HepG2 (cell line): ENCODE measurements around the gene DNAJC18. TPM values are rescaled to one million over a fixed set of nuclear protein-coding genes. Genes with fewer than 3 reads are reported as not detected.

Source experiments
- AGO2 ChIP-seq: fragments of 200-400 bp; formaldehyde crosslinking; optimal IDR thresholded peaks from 2 replicates; pipeline ENCODE3; 2017; ENCODE audit warnings: mild to moderate bottlenecking, low read depth, low read length, moderate library complexity
- ARHGAP35 ChIP-seq: sonication (generic); formaldehyde crosslinking; IDR thresholded peaks from 2 replicates; pipeline ENCODE4 v1.9.0; 2022; ENCODE audit warnings: mild to moderate bottlenecking, inconsistent platforms, moderate library complexity, missing genetic modification reagents, borderline replicate concordance
- HDAC1 ChIP-seq: sonication (generic); formaldehyde crosslinking; IDR thresholded peaks from 2 replicates; pipeline ENCODE4 v1.5.1; 2020; ENCODE audit warnings: mild to moderate bottlenecking, missing genetic modification reagents
- HDAC2 ChIP-seq: sonication (generic); formaldehyde crosslinking; IDR thresholded peaks from 2 replicates; pipeline ENCODE4 v1.4.0; 2020; ENCODE audit warnings: missing genetic modification reagents
- JUNB ChIP-seq: sonication (generic); formaldehyde crosslinking; IDR thresholded peaks from 2 replicates; pipeline ENCODE4 v1.8.0; 2022; ENCODE audit warnings: missing genetic modification reagents, mild to moderate bottlenecking, borderline replicate concordance
- KLF15 ChIP-seq: sonication (generic); formaldehyde crosslinking; IDR thresholded peaks from 2 replicates; pipeline ENCODE4 v1.8.1; 2023; ENCODE audit warnings: borderline replicate concordance, mild to moderate bottlenecking, inconsistent platforms, missing genetic modification reagents, mixed read lengths
- NRL ChIP-seq: sonication (generic); formaldehyde crosslinking; IDR thresholded peaks from 2 replicates; pipeline ENCODE4 v1.5.0; 2020; ENCODE audit warnings: missing genetic modification reagents, mild to moderate bottlenecking, moderate library complexity, borderline replicate concordance
- ZNF451 ChIP-seq: sonication (generic); formaldehyde crosslinking; IDR thresholded peaks from 2 replicates; pipeline ENCODE4 v1.5.0; 2020; ENCODE audit warnings: mild to moderate bottlenecking, missing genetic modification reagents
- polyA plus RNA-seq, 8 experiments: library from polyadenylated mRNA; depleted of rRNA in 3 of 8; stranded (reverse) in 7 of 8; unstranded in 1 of 8; fragments of >200 nt; fragmentation: Illumina TruSeq in 4 of 8; extraction: Trizol in 4 of 8; gene quantifications; 2 replicates each; pipeline versions ENCODE4 v1.2.1 to v1.2.3, GENCODE V29; 2011 to 2016; ENCODE audit warnings: low read depth in 4 of 8, missing spikeins in 1 of 8, mixed read lengths in 1 of 8; ENCODE audit not compliant: insufficient read depth in 1 of 8
- total RNA-seq, 5 experiments: library from RNA; depleted of rRNA; stranded (reverse); fragments of >200 nt; fragmentation: Illumina TruSeq; extraction: Trizol; gene quantifications; 2 replicates each; pipeline ENCODE4 v1.2.3, GENCODE V29; 2016; ENCODE audit warnings: low read depth in 1 of 5
- TF ChIP-seq, protein P1 (sequence below): sonication (generic); formaldehyde crosslinking; IDR thresholded peaks from one replicate; pipeline ENCODE4 v1.5.1; 2020; ENCODE audit warnings: mild to moderate bottlenecking, missing genetic modification reagents; ENCODE audit errors: not compliant biosample characterization
- TF ChIP-seq, protein P2 (sequence below): sonication (generic); formaldehyde crosslinking; IDR thresholded peaks from 2 replicates; pipeline ENCODE4 v1.5.0; 2020; ENCODE audit warnings: missing genetic modification reagents, mild to moderate bottlenecking, borderline replicate concordance
- TF ChIP-seq, protein P3 (sequence below): sonication (generic); formaldehyde crosslinking; IDR thresholded peaks from 2 replicates; pipeline ENCODE4 v1.4.0; 2020; ENCODE audit warnings: missing genetic modification reagents, borderline replicate concordance
- TF ChIP-seq, protein P4 (sequence below), 2 experiments: sonication (generic) in 1 of 2; formaldehyde crosslinking in 1 of 2; IDR thresholded peaks; 2 replicates each; pipeline versions ENCODE4 v1.5.1 to v1.6.1; 2011 to 2020; ENCODE audit warnings: borderline replicate concordance in 1 of 2, low read depth in 1 of 2, low read length in 1 of 2, mild to moderate bottlenecking in 1 of 2, missing genetic modification reagents in 1 of 2, moderate library complexity in 1 of 2

DNAJC18 gene
- total and polyA plus RNA-seq, 2 of the 13 experiments (the other 11 are each of a cell fraction or from before 2014, with no cell fraction given) = 6.5 to 6.6 TPM

DNA sequence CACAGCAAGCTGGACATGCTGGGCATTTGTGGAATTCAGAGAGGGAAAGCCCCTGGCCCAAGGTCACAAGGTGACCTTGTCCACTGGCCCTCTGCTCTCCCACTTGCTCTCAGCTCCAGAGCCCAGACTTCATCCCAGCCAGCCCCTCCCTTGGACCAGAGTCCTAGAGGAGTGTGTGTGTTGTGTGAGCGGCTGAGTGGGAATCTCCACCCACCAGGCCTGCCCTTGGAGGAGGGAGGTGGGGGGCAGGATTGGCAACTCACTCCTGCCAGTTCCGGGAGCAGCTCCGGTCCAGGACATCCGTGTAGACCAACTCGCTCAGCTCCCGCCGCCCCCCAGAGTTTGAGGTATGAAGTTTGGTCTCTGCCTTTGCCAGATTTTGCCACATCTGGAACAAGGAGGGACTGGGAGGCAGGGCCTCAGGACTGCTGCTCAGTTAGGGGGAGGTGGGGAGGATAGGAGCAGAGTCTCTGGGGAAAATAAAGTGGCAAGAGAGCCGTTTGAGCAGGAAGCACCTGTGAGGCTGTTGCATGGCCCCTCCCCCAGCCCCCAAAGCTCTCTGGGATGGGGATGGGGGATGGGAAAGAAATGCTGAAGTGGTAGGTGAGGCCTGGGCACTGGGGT lies 51.0 kb downstream of the DNAJC18 start (continued):
- TF ChIP-seq, protein P1, sequence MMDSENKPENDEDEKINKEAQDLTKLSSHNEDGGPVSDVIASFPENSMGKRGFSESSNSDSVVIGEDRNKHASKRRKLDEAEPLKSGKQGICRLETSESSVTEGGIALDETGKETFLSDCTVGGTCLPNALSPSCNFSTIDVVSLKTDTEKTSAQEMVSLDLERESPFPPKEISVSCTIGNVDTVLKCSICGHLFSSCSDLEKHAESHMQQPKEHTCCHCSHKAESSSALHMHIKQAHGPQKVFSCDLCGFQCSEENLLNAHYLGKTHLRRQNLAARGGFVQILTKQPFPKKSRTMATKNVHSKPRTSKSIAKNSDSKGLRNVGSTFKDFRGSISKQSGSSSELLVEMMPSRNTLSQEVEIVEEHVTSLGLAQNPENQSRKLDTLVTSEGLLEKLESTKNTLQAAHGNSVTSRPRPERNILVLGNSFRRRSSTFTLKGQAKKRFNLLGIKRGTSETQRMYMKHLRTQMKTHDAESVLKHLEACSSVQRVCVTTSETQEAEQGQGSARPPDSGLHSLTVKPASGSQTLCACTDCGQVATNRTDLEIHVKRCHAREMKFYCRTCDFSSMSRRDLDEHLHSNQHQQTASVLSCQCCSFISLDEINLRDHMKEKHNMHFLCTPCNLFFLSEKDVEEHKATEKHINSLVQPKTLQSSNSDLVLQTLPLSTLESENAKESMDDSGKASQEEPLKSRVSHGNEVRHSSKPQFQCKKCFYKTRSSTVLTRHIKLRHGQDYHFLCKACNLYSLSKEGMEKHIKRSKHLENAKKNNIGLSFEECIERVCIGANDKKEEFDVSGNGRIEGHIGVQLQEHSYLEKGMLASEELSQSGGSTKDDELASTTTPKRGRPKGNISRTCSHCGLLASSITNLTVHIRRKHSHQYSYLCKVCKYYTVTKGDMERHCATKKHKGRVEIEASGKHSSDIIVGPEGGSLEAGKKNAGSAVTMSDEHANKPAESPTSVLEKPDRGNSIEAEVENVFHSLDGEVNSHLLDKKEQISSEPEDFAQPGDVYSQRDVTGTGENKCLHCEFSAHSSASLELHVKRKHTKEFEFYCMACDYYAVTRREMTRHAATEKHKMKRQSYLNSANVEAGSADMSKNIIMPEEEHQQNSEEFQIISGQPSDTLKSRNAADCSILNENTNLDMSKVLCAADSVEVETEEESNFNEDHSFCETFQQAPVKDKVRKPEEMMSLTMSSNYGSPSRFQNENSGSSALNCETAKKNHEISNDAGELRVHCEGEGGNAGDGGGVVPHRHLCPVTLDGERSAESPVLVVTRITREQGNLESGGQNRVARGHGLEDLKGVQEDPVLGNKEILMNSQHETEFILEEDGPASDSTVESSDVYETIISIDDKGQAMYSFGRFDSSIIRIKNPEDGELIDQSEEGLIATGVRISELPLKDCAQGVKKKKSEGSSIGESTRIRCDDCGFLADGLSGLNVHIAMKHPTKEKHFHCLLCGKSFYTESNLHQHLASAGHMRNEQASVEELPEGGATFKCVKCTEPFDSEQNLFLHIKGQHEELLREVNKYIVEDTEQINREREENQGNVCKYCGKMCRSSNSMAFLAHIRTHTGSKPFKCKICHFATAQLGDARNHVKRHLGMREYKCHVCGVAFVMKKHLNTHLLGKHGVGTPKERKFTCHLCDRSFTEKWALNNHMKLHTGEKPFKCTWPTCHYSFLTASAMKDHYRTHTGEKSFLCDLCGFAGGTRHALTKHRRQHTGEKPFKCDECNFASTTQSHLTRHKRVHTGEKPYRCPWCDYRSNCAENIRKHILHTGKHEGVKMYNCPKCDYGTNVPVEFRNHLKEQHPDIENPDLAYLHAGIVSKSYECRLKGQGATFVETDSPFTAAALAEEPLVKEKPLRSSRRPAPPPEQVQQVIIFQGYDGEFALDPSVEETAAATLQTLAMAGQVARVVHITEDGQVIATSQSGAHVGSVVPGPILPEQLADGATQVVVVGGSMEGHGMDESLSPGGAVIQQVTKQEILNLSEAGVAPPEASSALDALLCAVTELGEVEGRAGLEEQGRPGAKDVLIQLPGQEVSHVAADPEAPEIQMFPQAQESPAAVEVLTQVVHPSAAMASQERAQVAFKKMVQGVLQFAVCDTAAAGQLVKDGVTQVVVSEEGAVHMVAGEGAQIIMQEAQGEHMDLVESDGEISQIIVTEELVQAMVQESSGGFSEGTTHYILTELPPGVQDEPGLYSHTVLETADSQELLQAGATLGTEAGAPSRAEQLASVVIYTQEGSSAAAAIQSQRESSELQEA = peak; percentile 12
- TF ChIP-seq KLF15 (no peak), AGO2 (no peak), JUNB (no peak), HDAC2 (peak; percentile 65; the same call in 1 of the 2 replicates), ZNF451 (CRISPR knock-in tag) (no peak; the same call in 1 of the 2 replicates), HDAC1 (CRISPR knock-in tag) (peak; percentile 66), ARHGAP35 (no peak), NRL (CRISPR knock-in tag) (no peak)
- TF ChIP-seq, protein P2, sequence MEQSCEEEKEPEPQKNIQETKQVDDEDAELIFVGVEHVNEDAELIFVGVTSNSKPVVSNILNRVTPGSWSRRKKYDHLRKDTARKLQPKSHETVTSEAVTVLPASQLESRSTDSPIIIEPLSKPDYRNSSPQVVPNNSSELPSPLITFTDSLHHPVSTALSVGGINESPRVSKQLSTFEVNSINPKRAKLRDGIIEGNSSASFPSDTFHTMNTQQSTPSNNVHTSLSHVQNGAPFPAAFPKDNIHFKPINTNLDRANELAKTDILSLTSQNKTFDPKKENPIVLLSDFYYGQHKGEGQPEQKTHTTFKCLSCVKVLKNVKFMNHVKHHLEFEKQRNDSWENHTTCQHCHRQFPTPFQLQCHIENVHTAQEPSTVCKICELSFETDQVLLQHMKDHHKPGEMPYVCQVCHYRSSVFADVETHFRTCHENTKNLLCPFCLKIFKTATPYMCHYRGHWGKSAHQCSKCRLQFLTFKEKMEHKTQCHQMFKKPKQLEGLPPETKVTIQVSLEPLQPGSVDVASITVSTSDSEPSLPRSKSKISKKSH = no peak
- TF ChIP-seq, protein P3, sequence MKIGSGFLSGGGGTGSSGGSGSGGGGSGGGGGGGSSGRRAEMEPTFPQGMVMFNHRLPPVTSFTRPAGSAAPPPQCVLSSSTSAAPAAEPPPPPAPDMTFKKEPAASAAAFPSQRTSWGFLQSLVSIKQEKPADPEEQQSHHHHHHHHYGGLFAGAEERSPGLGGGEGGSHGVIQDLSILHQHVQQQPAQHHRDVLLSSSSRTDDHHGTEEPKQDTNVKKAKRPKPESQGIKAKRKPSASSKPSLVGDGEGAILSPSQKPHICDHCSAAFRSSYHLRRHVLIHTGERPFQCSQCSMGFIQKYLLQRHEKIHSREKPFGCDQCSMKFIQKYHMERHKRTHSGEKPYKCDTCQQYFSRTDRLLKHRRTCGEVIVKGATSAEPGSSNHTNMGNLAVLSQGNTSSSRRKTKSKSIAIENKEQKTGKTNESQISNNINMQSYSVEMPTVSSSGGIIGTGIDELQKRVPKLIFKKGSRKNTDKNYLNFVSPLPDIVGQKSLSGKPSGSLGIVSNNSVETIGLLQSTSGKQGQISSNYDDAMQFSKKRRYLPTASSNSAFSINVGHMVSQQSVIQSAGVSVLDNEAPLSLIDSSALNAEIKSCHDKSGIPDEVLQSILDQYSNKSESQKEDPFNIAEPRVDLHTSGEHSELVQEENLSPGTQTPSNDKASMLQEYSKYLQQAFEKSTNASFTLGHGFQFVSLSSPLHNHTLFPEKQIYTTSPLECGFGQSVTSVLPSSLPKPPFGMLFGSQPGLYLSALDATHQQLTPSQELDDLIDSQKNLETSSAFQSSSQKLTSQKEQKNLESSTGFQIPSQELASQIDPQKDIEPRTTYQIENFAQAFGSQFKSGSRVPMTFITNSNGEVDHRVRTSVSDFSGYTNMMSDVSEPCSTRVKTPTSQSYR (CRISPR knock-in tag) = 0 out of 2 replicates have a peak, but pooled peaks have one; percentile 24
- TF ChIP-seq, protein P4, sequence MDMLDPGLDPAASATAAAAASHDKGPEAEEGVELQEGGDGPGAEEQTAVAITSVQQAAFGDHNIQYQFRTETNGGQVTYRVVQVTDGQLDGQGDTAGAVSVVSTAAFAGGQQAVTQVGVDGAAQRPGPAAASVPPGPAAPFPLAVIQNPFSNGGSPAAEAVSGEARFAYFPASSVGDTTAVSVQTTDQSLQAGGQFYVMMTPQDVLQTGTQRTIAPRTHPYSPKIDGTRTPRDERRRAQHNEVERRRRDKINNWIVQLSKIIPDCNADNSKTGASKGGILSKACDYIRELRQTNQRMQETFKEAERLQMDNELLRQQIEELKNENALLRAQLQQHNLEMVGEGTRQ (IDR thresholded peaks at IDR 0.05; ENCODE audit: low read depth, low read length) = no peak
- TF ChIP-seq, protein P4 (CRISPR knock-in tag; IDR thresholded peaks at IDR 0.05; ENCODE audit: borderline replicate concordance) = no peak
